ENCODE results near the gene SFTPB. TPM values are rescaled to one million over a fixed set of nuclear protein-coding genes. Genes with fewer than 3 reads are reported as not detected.
A peak's percentile ranks its signal among the peaks of the same experiment; 100 is the strongest.

Gene SFTPB
- total RNA-seq, 1 experiment from 2014 or later: 7.6 TPM

- TF ChIP-seq ZNF263 (CRISPR knock-in tag; IDR thresholded peaks at IDR 0.05; ENCODE audit: low read depth): no peak
- TF ChIP-seq ZNF671 (CRISPR knock-in tag; IDR thresholded peaks at IDR 0.05): no peak
- TF ChIP-seq NFE2L1 (CRISPR knock-in tag; IDR thresholded peaks at IDR 0.05): no peak
- TF ChIP-seq FOXP4 (CRISPR knock-in tag; IDR thresholded peaks at IDR 0.05): no peak
- no peak for TF ChIP-seq AR (CRISPR knock-in tag; IDR thresholded peaks at IDR 0.05)
- no peak for TF ChIP-seq RELA (CRISPR knock-in tag; IDR thresholded peaks at IDR 0.05; ENCODE audit: borderline replicate concordance)
- TF ChIP-seq SOX15 (CRISPR knock-in tag; IDR thresholded peaks at IDR 0.05): no peak
- no peak for TF ChIP-seq ATF3 (CRISPR knock-in tag; conservative IDR thresholded peaks at IDR 0.05)
- TF ChIP-seq MXD4 (CRISPR knock-in tag; IDR thresholded peaks at IDR 0.05; ENCODE audit: borderline replicate concordance): no peak
- TF ChIP-seq STAT6 (CRISPR knock-in tag; conservative IDR thresholded peaks at IDR 0.05; ENCODE audit: low read depth): no peak
- POLR2A ChIA-PET: no interaction called here
- no peaks in the 10 kb centered on the region for H3K36me3 Mint-ChIP-seq
These were observed 38.1 kb upstream of the SFTPB start for GRCh38 chr2:85706063-85706462.

GRCh38 chr2:85705680-85706039, 37.7 kb upstream of the SFTPB start:
- ATAC-seq: no peak
- no peak overlapping the region for H3K27ac Mint-ChIP-seq

More at GRCh38 chr2:85706063-85706462, 38.1 kb upstream of the SFTPB start:
- Mint-ChIP-seq H3K27me3 (ENCODE audit: low read depth) (peaks cover 12% of the 10 kb centered on the region), H3K27ac (no peak overlapping the region), H3K9me3 (no peaks in the 10 kb centered on the region), H3K4me3 (no peak overlapping the region), H3K4me1 (peaks cover 28% of the 10 kb centered on the region)
- no peak for DNase-seq (ENCODE audit: low spot score)
- CTCF ChIA-PET: interaction anchor here (0.9 to 4.3 kb wide), 14 partner anchors 8 to 108 kb away, joined by 3 to 42 read pairs (median 8); partner anchors contain the start of gene GNLY
- no peak for ATAC-seq

More at GRCh38 chr2:85705680-85706039, 37.7 kb upstream of the SFTPB start:
- ChIA-PET CTCF (interaction anchor here (0.9 to 4.3 kb wide), 11 partner anchors 13 to 108 kb away, joined by 3 to 42 read pairs (median 9); no protein-coding TSS in a partner anchor), POLR2A (no interaction called here)
- H3K4me3 Mint-ChIP-seq: no peak overlapping the region
- no peaks in the 10 kb centered on the region for H3K9me3 Mint-ChIP-seq
- no peak for TF ChIP-seq JAZF1 (CRISPR knock-in tag; IDR thresholded peaks at IDR 0.05)
- TF ChIP-seq NFATC4 (CRISPR knock-in tag; IDR thresholded peaks at IDR 0.05): no peak
- TF ChIP-seq GABPB1 (CRISPR knock-in tag; IDR thresholded peaks at IDR 0.05): peak; percentile 98
- TF ChIP-seq ZNF281 (CRISPR knock-in tag; IDR thresholded peaks at IDR 0.05): no peak
- no peak for TF ChIP-seq KAT7 (CRISPR knock-in tag; IDR thresholded peaks at IDR 0.05; ENCODE audit: borderline replicate concordance)
- TF ChIP-seq CREM (CRISPR knock-in tag; IDR thresholded peaks at IDR 0.05): no peak
- TF ChIP-seq USF1 (CRISPR knock-in tag; IDR thresholded peaks at IDR 0.05): no peak
- H3K36me3 Mint-ChIP-seq: no peaks in the 10 kb centered on the region
- H3K27me3 Mint-ChIP-seq (ENCODE audit: low read depth): peaks cover 12% of the 10 kb centered on the region
- peaks cover 28% of the 10 kb centered on the region for H3K4me1 Mint-ChIP-seq
- DNase-seq (ENCODE audit: low spot score): no peak
